GM18507 (cell line): ENCODE measurements around the gene DNAJB7.
A peak's percentile ranks its signal among the peaks of the same experiment; 100 is the strongest.
"Not testable (repeated sequence)": the region's sequence is repeated elsewhere in the genome, so short reads cannot be mapped to it uniquely, and the experiment has no call there.

ENCODE experiments used
- DNase-seq: peaks from one replicate; pipeline ENCODE4 v3.0.0; 2011; ENCODE audit warnings: low read depth; ENCODE audit not compliant: insufficient read length; ENCODE audit errors: extremely low spot score
- FAIRE-seq: peaks from 2 replicates; lab custom pipeline; 2011; peaks lifted over from hg19 to GRCh38; lab: Jason Lieb, UNC

The DNAJB7 gene

DNA sequence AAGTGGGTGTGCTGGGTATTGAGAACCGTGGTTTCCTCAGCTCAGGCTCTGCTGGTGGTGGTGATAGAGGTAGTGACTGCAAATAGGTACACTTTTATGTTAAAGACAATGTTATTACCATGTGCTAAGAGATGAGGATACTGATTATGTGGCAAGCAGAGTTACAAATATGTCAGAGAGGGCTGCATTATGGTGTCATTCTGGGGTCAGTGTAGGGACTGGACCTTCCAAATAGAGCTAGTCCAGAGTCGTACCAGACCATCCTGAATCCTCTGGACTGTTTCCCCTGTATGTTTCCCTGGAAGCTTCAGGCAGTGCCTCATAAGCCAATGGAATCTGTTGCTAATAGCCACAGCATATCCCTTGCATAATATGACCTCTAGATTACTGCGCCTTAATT, at the start of gene DNAJB7:
Gene DNAJB7 (minus strand): TSS at position 101 of the 400 bp plus-strand sequence. CDS start 119 bp downstream, outside the sequence.
- no peak for FAIRE-seq
- DNase-seq = no peak

DNA sequence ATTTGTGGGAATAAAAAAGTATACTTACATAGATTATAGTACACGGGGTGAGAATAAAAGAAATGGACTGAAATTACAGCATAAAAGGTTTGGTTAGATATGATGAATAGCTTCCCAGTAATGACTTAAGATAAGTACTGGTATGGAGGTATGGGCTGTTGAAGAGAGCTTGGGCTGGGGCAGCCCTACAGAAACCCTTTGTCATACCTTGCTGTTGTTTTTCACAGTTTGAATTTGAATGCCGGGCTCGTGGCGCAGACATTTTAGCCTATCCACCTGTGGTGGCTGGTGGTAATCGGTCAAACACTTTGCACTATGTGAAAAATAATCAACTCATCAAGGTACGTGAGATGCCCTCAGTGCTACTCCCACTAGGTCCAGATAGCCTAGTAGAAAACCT, 47.0 kb upstream of the DNAJB7 start:
- DNase-seq (no peak), FAIRE-seq (no peak)

DNA sequence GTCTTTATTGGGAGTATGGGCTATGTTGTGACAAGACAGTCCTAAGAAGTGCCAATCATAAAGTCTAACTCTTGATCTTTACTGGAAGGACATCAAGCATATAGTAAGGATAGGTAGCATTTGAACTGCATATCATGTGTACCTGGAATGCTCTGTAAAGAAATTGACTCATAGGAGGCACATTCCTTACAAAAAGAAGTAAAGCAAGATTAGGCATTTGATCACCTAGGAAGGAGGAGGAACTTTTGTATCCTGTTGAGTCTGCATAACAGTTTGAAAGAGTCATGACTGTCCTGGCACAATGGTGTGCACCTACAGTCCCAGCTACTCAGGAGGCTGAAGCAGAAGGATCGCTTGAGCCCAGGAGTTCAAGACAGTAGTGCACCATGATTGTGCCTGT, 42.2 kb upstream of the DNAJB7 start:
- FAIRE-seq = no peak
- no peak for DNase-seq

DNA sequence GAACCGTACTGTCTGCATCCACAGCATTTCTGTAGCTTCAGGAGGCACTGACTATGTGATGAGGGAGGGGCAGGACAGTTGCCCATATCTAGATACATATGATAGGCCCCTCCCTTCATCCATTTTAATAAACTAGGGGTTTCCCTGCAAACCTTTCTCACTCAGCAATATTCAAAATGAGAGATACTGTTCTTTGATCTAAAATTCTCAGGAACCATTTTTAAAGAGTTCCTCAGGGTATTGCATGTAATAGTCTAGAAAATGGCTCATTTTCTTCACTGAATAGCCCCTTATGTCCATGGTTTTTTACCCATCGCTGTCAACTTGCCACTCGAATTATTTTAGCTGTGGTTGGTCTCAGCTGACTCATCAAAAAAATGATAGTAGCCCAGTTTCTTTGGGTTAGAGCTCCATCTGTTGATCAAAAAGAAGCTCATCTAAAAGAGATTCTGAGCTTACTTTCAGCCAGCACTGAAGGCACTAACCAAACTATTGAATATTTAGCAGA, 37.0 kb upstream of the DNAJB7 start:
- DNase-seq (peak; percentile 9), FAIRE-seq (peak; percentile 81)

DNA sequence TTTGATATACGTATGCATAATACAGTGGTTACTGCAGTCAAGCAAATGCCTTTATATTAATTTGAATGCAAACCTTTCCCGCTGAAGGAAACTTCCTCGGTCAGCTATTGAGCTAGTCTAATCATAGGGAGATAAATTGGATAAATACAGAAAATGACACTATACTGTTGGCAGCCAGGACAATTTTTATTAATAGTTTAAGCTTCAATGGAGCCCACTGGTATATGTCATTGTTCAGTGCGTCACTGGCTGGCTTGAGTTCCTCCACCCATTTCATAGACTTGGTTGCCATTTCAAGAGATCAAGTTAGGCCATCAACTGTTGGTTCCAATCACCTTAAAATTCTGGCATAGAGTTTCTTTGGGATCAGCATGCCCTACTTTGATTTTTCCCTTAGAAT, 32.5 kb upstream of the DNAJB7 start:
- FAIRE-seq (no peak), DNase-seq (no peak)

DNA sequence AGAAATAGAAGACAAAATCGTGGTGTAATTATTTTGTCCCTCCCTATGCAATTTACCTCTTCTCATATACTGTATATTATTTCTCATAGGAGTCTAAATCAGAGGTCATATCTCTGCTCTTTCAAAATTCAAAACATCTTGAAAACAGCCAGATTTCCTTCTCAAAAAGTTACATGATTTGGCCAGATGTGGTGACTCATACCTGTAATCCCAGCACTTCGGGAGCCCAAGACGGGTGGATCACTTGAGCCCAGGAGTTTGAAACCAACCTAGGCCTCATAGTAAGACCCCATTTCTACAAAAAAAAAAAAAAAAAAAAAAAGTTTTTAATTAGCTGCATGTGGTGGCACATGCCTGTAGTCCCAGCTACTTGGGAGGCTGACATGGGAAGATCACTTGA, 29.0 kb upstream of the DNAJB7 start:
- FAIRE-seq (no peak), DNase-seq (no peak)

DNA sequence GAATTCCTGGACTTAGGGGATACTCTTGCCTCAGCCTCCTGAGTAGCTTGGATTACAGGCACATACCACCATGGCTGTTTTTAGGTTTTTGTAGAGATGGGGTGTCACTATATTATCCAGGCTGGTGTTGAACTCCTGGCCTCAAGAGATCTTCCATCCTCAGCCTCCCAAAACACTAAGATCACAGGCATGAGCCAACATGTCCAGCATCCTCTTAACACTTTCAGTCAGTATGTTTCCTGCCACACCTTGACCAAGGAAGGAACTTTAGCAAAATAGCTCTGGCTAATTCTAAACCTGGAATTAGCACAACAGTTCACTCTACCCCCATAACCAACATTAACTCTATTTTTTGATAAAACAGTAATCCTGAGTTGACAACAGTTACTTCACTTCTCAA, 27.2 kb upstream of the DNAJB7 start:
- no peak for FAIRE-seq
- DNase-seq = no peak

DNA sequence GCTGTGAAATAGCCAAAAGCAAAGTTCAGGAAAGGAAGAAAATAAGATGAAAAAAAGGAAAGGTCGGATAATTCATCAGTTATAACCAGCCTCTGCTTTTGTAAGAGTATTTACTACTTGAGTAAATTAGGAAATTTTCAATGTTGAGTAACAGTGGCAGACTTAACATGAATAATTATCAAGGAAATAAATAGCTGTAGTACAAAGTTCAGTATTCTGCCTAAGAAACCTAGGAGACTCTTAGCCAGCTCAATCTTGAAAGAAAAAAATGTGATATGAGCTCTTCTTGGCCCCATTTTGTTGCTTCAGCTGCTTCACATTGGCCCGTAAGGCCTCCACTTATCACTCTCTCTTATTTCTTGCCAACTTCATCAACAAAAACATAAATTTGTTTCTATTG, 17.0 kb upstream of the DNAJB7 start:
- FAIRE-seq (no peak), DNase-seq (no peak)

DNA sequence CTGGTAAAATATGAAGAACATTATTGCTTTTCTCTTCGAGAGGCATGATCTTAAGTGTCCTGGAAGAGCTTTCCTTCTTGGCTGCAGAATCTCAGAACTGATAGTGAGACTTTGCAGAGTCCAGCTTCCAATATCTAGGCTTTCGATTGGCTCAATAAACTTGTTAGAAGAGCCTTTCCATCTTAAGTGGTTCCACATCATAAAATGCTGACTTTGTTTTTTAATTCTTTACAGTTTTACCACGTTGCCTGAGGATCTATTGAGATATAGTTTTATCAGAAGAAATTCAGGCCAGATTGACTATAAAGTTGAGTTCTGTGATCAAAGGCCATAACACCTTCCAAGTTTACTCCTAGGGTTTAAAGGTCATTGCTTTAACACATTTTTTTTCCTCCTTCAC, 15.6 kb upstream of the DNAJB7 start:
- no peak for DNase-seq
- FAIRE-seq = no peak

DNA sequence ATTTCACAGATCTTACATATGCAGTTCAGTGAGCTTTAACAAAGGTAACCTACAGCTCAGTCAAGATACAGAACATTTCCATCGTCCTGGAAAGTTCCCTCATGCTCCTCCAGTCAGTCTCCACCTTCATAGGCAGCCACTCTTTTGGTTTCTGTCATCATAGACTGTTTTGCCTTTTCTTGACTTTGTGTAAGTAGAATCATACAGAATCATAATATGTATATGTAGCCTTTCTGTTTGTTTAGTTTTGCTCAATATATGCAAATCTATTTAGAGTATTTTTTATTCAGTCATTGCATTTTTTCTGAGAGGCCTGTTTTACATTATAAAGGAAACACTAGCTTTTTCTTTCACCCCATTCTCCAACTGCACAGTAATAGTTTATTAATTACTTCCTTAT, 15.0 kb upstream of the DNAJB7 start:
- DNase-seq = no peak
- FAIRE-seq = no peak

DNA sequence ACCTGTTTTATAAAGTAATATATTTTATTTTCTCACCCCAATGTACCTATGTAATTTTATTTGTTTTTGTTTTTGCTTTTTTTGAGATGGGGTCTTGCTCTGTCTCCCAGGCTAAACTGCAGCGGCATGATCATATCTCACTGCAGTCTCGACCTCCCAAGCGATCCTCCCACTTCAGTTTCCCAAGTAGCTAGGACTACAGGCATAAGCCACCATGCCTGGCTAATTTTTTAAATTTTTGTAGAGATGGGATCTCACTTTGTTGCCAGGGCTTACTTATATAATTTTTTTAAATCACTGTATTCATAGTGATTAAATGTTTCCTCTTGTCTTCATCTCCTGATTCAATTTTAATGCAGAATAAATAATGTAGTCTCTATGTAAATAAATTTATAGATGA, 13.2 kb upstream of the DNAJB7 start:
- DNase-seq (no peak), FAIRE-seq (no peak)

DNA sequence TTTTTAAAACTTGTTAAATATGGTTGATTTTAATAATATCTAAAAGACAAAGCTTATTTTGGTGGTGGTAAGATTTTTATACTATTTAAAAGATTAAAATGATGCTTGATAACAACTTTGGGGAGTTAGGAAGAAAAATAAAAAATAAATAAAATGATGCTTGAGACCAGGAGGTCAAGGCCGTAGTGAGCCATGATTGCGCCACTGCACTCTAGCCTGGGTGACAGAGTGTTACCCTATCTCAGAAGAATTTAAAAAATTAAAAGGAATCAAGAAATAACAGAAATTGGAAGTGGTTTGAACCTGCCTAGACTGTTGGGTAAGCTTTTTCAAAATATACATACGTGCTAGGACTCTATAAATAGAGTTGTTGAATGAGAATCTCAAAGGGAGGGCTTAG, 12.1 kb upstream of the DNAJB7 start:
- no peak for DNase-seq
- no peak for FAIRE-seq

DNA sequence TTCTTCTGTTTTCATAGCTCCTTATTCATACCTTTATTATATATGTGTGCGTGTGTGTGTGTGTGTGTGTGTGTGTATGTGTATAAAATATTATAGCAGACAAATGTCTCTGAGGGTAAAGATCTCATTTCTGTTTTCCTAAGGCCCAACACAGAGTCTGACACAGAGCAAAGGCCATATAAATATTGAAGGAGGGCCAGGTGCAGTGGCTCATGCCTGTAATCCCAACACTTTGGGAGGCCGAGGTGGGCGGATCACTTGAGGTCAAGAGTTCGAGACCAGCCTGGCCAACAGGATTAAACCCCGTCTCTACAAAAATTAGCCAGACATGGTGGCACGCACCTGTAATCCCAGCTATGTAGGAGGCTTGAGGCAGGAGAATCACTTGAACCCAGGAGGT, 6.5 kb upstream of the DNAJB7 start:
- FAIRE-seq, DNase-seq: not testable (repeated sequence)

DNA sequence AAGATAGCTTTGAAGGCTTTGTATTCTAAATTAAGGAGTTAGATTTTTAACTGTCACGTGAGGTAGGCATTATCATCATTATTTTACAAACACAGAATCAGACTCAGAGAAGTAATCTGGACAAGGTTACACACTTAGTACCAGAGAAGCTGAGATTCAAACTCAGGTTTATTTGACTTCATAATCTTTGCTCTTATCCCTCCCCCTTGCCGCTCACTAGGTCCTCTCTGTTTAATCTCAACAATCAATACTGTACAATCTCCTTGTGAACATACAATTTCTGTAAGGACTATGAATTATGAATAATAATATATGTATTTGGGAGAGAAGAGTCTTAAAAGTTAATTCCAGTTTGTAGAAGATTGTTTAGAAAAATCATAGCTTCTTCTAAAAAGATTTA, 5.2 kb upstream of the DNAJB7 start:
- FAIRE-seq (no peak), DNase-seq (no peak)

DNA sequence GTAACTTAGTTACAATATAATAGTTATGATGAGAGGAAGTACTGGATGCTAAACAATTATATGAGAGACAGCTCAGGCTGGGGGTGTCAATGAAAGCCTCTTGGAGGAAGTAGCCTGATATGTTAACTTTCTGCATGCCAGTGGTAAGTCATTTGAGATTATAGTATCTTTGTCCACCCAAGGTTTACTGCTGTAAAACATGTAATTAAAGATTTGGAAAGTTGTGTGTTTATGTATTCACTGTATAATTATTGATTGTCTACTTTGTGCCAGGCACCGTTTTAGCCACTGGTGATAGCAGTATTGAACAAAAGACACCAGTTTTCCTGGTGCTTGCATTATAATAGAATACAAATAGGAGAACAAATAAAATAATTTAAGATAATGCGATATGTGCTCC, 624 bp upstream of the DNAJB7 start:
- no peak for DNase-seq
- FAIRE-seq = no peak

DNA sequence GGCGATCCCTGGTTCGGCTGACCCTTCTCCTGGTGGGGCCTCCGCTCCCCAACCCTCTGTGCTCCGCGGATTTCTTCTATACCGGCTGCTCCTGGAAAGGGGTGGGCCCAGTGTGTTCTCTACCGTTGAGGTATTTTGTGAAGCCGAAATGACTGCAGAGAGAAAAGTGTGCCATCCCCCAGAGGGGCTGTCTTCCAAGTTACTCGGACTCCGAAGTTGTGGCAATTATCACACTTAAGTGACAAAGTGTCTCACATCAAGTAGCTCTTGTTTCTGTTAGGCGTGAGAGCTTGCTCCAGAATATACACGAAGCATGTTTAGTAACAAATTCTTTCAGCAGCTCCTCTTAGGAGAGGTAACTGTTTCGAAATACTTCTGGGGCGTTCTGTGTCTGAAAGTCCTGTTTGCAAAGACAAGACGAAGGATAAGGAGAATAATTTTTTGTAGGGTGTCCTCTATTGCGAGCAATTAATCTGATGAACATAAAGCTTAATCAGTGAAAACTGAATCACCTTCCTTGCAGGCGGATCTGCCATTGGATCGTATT, 4.5 kb downstream of the DNAJB7 start:
- no peak for FAIRE-seq
- no peak for DNase-seq

DNA sequence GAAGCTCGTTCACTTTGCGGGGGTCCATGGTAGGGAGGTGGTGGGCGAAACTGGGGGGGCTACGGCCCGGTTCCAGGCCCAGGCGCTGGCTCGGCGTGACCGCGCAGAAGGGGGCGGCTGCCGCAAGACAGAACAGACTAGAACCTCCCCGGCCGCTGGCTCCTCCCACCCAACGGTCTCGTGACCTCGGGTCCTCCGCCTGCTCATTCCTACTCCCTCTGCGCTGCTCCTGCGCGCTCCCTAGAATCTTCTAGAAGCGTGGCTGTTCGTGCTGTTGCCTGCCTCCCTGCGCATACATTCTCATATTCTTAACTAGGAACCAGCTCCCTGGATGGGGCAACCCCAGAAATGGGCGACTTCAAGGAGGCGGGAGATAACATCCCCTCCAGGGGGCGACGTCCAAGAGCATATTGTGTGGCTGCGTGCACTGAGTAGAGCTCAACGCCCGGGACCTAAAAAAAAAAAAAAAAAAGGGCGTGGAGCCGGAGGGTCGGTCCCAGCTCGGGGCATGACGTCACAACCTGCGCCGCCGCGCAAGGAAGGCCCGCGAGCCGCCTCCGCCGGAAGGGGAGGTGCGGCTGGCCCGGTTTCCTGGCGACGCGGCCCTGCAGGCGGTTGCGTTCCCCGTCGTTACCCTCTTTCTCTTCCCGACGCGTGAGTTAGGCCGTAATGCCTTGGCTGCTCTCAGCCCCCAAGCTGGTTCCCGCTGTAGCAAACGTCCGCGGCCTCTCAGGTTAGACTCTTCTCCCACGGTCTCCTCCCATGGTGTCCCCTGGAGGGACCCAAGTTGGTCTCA, 5.2 kb downstream of the DNAJB7 start, which contains the start of the genes ST13 and XPNPEP3:
Gene ST13 (minus strand): TSS at position 127 of the 796 bp plus-strand sequence. CDS start 99 bp downstream, at position 28.
Gene XPNPEP3 (plus strand): TSS at position 636 of the 796 bp plus-strand sequence. CDS start 34 bp downstream, at position 670.
- DNase-seq = peak; percentile 81
- peak; percentile 98 for FAIRE-seq

DNA sequence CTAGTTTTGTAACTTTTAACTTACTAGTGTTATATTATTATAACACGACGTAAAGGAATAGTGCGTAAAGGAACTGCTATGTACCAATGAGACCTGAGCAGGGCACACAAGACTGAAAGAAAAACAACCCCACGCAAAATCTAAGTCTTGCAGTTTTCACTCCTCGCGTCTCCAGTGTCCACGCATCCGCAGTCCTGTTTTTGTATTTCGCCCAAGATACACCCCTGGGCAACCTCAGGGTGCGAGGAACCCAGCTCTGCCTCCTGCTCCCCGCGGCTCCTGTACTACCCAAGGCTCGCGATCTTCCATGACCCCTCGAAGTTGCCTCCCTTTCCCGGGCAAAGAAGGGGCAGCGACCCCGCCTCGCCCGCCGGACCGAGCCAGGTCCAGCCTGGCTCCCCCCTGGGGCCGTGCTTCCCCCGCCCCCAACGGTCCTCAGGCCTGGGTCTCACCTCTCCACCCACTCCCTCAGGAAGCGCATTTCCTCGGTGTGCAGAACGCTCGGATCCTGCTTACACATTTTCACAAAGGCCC, 5.9 kb downstream of the DNAJB7 start:
- DNase-seq (no peak), FAIRE-seq (no peak)

DNA sequence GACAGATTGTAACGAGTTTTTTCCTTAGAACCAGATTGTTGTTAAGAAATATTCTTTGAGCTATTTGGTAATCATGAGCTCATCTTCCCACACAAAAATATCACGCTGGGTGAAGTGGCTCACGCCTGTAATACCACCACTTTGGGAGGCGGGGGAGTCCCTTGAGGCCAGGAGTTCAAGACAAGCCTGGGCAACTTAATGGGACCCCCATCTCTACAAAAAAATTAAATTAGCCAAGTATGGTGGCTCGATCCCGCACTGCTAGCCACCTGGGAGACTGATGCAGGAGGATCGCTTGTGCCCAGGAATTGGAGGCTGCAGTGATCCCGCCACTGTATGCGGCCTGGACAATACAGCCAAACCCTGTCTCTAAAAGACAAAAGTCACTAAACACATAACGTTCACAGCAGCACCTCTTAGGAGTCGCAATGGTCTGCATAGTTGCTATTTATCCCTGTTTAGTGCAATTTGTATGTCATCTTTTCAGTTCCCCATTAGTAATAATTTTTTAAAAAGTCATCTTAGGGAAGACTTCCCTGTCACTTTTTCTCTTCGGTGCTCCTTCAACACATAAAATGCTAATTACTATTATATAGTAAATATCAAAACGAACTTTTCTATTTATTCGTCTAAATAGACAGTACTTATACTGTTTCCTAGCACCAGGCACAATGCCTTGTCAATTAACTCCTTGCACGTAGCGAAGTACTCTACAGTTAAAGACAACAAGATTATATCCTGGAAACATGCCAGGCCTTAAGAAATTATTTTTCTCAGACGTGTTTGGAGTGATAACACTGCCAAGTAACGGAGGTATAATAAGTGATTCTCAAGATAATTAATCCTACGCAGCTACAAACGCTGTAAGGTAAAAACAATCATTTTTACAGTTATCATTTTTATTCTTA, 6.6 kb downstream of the DNAJB7 start:
- no peak for FAIRE-seq

DNA sequence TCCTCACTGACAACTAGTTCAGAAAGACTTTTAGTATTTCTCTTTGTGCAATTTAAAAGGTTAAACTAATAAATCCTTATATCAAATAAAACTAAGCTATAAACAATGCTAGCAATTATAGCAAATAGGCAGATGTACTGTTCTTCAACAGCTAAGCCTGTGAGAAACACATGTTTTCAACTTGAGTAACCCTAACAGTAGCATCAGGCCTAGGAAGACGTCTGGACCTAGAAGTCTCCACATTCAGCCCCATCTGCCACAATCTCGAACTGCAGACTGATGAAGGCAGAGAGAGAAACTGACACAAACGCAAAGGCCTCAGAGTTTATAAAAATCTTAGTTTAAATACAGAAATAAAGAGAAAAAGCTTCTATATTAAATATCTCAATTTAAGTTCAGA, 8.0 kb downstream of the DNAJB7 start:
- FAIRE-seq = no peak

More for the DNA sequence above, 6.6 kb downstream of the DNAJB7 start:
- DNase-seq = no peak

More for the DNA sequence above, 8.0 kb downstream of the DNAJB7 start:
- DNase-seq = no peak
